Activated T-cell treated with anti-CD3 and anti-CD28 coated beads, Interleukin-2, amount 50 U/mL, for 24 hours (primary cell): ENCODE data around the gene PLD2.

Source experiments
- DNase-seq: peaks from one replicate; pipeline ENCODE4 v3.0.0-alpha.2; 2020
- H3K27ac Mint-ChIP-seq: 2 replicates; pipeline ENCODE4 v1.8.0; 2020; ENCODE audit warnings: mild to moderate bottlenecking, mixed read lengths
- H3K27me3 Mint-ChIP-seq: 2 replicates; pipeline ENCODE4 v1.8.0; 2020; ENCODE audit warnings: mixed read lengths
- H3K36me3 Mint-ChIP-seq: 2 replicates; pipeline ENCODE4 v1.8.0; 2020; ENCODE audit warnings: low read depth, mixed read lengths
- H3K4me1 Mint-ChIP-seq: 2 replicates; pipeline ENCODE4 v1.8.0; 2020; ENCODE audit warnings: low read depth, mixed read lengths
- H3K4me3 Mint-ChIP-seq: 2 replicates; pipeline ENCODE4 v1.8.0; 2020; ENCODE audit warnings: mild to moderate bottlenecking, moderate library complexity, mixed read lengths
- H3K9me3 Mint-ChIP-seq: 2 replicates; pipeline ENCODE4 v1.8.0; 2020; ENCODE audit warnings: mixed read lengths

The PLD2 gene

GRCh38 chr17:4785311-4786105 lies 21.4 kb upstream of the PLD2 start:
- peaks cover 28% of the 10 kb centered on the region for H3K4me1 Mint-ChIP-seq
- H3K27ac Mint-ChIP-seq: no peak overlapping the region
- H3K9me3 Mint-ChIP-seq: no peaks in the 10 kb centered on the region
- DNase-seq: peak; percentile 46
- no peaks in the 10 kb centered on the region for H3K36me3 Mint-ChIP-seq
- no peak overlapping the region for H3K4me3 Mint-ChIP-seq
- H3K27me3 Mint-ChIP-seq: peaks cover 73% of the 10 kb centered on the region

DNA sequence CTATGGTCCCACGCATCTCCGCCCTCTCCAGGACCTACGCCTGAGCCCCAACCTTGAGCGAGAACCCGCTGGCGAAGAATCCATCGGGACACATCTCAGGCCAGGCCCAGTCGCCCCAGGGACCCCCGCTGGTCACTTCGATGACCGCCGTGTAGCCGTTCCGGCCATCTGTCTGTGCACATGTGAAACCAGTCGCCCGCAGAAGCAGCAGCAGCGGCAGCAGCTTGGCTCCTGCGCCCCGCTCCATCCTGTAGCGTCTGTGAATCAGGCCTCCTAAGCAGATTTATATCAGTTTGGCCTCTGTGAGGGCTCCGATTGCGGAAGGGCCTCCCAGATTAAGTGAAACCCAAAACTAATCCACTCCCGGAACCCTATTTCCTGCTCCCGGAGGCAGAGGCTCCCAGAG lies 20.8 kb upstream of the PLD2 start, which contains the start of gene VMO1:
TSS of gene VMO1 (minus strand) at position 259 of the 406 bp plus-strand sequence. CDS start at position 247, 12 bp downstream.
- no peak within 1 kb of the TSS for H3K4me3 Mint-ChIP-seq
- peaks cover 70% of the 10 kb centered on the region for H3K27me3 Mint-ChIP-seq
- H3K27ac Mint-ChIP-seq: no peak within 1 kb of the TSS
- H3K9me3 Mint-ChIP-seq: no peaks in the 10 kb centered on the region
- peaks cover 33% of the 10 kb centered on the region for H3K4me1 Mint-ChIP-seq
- DNase-seq: peak; percentile 37
- H3K36me3 Mint-ChIP-seq: no peaks in the 10 kb centered on the region

GRCh38 chr17:4786516-4786915 lies 20.4 kb upstream of the PLD2 start:
- peaks cover 70% of the 10 kb centered on the region for H3K27me3 Mint-ChIP-seq
- no peaks in the 10 kb centered on the region for H3K9me3 Mint-ChIP-seq
- no peaks in the 10 kb centered on the region for H3K36me3 Mint-ChIP-seq
- DNase-seq: no peak
- H3K4me3 Mint-ChIP-seq: no peak overlapping the region
- H3K4me1 Mint-ChIP-seq: peaks cover 36% of the 10 kb centered on the region
- H3K27ac Mint-ChIP-seq: no peak overlapping the region

DNA sequence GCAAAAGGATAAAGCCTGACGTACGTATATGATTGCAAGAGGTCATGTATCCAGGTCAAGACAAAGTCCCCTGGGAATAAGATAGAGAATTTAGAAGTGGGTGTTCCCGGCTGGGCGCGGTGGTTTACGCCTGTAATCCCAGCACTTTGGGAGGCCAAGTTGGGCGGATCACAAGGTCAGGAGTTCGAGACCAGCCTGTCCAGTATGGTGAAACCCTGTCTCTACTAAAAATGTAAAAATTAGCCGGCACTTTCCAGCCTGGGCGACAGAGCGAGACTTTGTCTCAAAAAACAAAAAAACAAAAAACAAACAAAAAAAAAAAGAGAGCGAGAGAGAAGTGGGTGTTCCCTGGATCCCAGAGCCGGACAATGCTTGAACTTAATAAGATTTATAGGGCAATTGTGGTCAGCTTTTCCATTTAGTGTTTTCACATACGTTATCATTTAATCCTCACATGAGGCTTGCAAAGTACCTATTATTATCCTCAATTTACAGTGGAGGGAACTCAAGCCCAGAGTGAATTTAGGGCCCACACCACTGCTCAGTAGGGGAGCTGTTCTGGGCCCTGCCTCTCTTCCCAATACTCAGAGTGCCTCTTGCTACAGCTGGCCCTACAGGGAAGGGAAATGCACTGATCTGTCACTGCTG lies 18.7 kb upstream of the PLD2 start:
- no peak overlapping the region for H3K4me3 Mint-ChIP-seq
- no peaks in the 10 kb centered on the region for H3K36me3 Mint-ChIP-seq
- H3K27me3 Mint-ChIP-seq: peaks cover 57% of the 10 kb centered on the region
- H3K27ac Mint-ChIP-seq: peak overlapping the region; percentile 14
- DNase-seq: no peak
- H3K4me1 Mint-ChIP-seq: peaks cover 33% of the 10 kb centered on the region
- H3K9me3 Mint-ChIP-seq: no peaks in the 10 kb centered on the region

DNA sequence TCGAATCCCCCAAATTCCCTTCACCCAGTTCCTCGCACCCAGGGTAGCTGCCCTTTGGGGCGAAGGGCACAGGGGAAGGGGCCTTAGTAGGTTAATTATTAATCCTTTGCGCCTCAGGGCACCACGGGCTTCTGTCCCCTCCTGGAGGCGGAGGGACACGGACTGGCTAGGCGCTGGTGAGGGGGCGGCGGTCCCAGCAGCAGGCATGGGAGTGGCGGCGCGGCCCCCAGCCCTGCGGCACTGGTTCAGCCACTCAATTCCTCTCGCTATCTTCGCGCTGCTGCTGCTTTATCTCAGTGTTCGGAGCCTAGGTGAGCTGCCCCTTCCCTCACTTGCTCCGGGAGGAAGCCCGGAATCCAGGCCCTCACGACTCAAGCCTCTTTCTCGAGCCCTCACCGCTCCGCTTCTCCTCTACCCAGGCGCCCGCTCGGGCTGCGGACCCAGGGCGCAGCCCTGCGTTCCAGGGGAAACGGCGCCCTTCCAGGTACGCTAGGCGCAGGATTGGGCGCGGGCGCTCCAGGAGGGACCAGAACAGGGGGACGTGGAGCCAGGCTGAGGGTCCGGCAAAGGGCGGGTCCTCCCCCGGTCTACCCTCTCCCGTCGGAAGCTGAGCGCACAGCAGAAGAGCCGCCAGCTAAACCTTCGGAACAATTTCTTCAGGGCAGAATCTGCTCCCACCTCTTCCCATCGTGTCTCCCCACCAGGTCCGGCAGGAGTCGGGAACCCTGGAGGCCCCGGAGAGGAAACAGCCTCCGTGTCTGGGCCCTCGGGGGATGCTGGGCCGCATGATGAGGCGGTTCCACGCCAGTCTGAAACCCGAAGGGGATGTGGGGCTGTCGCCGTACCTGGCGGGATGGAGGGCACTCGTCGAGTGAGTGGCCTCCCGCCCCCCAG lies 17.9 kb upstream of the PLD2 start, which contains the start of gene GLTPD2:
TSS of gene GLTPD2 (plus strand) at position 158 of the 894 bp plus-strand sequence. CDS start at position 206, 48 bp downstream.
- Mint-ChIP-seq H3K27me3 (peaks cover 51% of the 10 kb centered on the region), H3K9me3 (no peaks in the 10 kb centered on the region), H3K4me1 (peaks cover 33% of the 10 kb centered on the region), H3K36me3 (no peaks in the 10 kb centered on the region), H3K4me3 (peak within 1 kb of the TSS; percentile 72), H3K27ac (peak within 1 kb of the TSS; percentile 73)
- no peak for DNase-seq

DNA sequence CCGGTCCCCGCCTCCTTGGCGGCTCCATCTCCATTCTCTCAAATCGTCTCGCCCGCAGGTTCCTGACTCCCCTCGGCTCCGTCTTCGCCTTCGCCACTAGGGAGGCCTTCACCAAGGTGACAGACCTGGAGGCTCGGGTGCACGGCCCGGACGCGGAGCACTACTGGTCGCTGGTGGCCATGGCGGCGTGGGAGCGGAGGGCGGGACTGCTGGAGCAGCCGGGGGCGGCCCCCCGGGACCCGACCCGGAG lies 17.3 kb upstream of the PLD2 start:
- Mint-ChIP-seq H3K4me1 (peaks cover 33% of the 10 kb centered on the region), H3K9me3 (no peaks in the 10 kb centered on the region), H3K27me3 (peaks cover 45% of the 10 kb centered on the region), H3K4me3 (peak overlapping the region; percentile 72), H3K27ac (peak overlapping the region; percentile 73), H3K36me3 (no peaks in the 10 kb centered on the region)
- no peak for DNase-seq

GRCh38 chr17:4789951-4790704 lies 16.8 kb upstream of the PLD2 start:
- H3K27ac Mint-ChIP-seq: peak overlapping the region; percentile 94
- H3K9me3 Mint-ChIP-seq: no peaks in the 10 kb centered on the region
- peak overlapping the region; percentile 80 for H3K4me3 Mint-ChIP-seq
- H3K36me3 Mint-ChIP-seq: no peaks in the 10 kb centered on the region
- peak; percentile 88 for DNase-seq
- peaks cover 33% of the 10 kb centered on the region for H3K4me1 Mint-ChIP-seq
- H3K27me3 Mint-ChIP-seq: peaks cover 42% of the 10 kb centered on the region

GRCh38 chr17:4790705-4791088 lies 16.3 kb upstream of the PLD2 start:
- Mint-ChIP-seq H3K9me3 (no peaks in the 10 kb centered on the region), H3K27ac (peak overlapping the region; percentile 94), H3K4me3 (peak overlapping the region; percentile 80), H3K27me3 (peaks cover 37% of the 10 kb centered on the region), H3K4me1 (peaks cover 31% of the 10 kb centered on the region), H3K36me3 (no peaks in the 10 kb centered on the region)
- DNase-seq: no peak

GRCh38 chr17:4795168-4795567 lies 11.8 kb upstream of the PLD2 start:
- peak overlapping the region; percentile 97 for H3K4me3 Mint-ChIP-seq

GRCh38 chr17:4796552-4796920 lies 10.4 kb upstream of the PLD2 start:
- peaks cover 39% of the 10 kb centered on the region for H3K36me3 Mint-ChIP-seq
- H3K4me3 Mint-ChIP-seq: peak overlapping the region; percentile 97
- no peaks in the 10 kb centered on the region for H3K27me3 Mint-ChIP-seq
- peak; percentile 56 for DNase-seq
- H3K27ac Mint-ChIP-seq: peak overlapping the region; percentile 99
- no peaks in the 10 kb centered on the region for H3K9me3 Mint-ChIP-seq
- H3K4me1 Mint-ChIP-seq: peaks cover 26% of the 10 kb centered on the region

More at GRCh38 chr17:4795168-4795567, 11.8 kb upstream of the PLD2 start:
- peaks cover 29% of the 10 kb centered on the region for H3K4me1 Mint-ChIP-seq
- peak overlapping the region; percentile 99 for H3K27ac Mint-ChIP-seq
- H3K36me3 Mint-ChIP-seq: peaks cover 29% of the 10 kb centered on the region
- DNase-seq: no peak
- H3K27me3 Mint-ChIP-seq: no peaks in the 10 kb centered on the region
- no peaks in the 10 kb centered on the region for H3K9me3 Mint-ChIP-seq

DNA sequence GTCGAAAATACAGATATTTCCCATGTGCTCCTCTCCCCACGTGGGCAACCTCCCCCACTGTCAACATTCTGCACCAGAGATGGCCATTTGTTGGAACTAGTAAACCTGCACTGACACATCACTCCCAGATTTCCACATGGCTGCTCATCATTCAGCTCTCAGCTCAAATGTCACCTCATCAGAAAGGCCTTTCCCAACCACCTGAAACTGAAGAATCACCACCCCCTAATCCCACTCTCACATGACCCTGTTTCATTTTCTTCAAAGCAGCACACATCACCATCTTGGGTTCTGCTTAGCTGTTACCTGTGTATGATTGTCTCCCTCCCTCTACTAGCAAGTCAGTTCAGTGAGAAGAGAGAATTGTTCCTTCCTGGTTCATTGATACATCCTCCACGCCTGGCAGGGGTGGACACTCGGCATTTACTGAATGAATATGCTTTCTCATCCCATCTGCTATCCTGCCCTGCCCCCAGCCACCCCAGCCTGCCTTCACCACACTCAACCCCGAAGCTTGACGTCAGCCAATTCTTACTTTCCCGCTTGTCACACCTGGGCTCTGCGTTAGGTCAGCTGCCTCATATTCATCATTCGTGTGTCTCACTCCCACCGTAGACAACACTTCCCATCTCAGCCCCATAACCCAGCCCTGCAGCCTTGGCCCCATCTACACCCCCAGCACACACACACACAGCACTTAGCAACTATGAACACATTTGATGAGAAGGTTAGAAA lies 6.3 kb upstream of the PLD2 start:
- H3K9me3 Mint-ChIP-seq: no peaks in the 10 kb centered on the region
- peak overlapping the region; percentile 58 for H3K27ac Mint-ChIP-seq
- no peak for DNase-seq
- no peaks in the 10 kb centered on the region for H3K27me3 Mint-ChIP-seq
- H3K36me3 Mint-ChIP-seq: peaks cover 39% of the 10 kb centered on the region
- no peak overlapping the region for H3K4me3 Mint-ChIP-seq
- H3K4me1 Mint-ChIP-seq: peaks cover 22% of the 10 kb centered on the region

- Mint-ChIP-seq H3K36me3 (peaks cover 27% of the 10 kb centered on the region), H3K4me3 (no peak within 1 kb of the TSS), H3K4me1 (peaks cover 16% of the 10 kb centered on the region), H3K27me3 (no peaks in the 10 kb centered on the region), H3K27ac (no peak within 1 kb of the TSS), H3K9me3 (no peaks in the 10 kb centered on the region)
- no peak for DNase-seq
Observed at GRCh38 chr17:4802228-4802627, 4.7 kb upstream of the PLD2 start, which contains the start of gene C17orf114. C17orf114 (minus strand) TSS chr17:4802328.

GRCh38 chr17:4806456-4806776 lies 536 bp upstream of the PLD2 start:
- peaks cover 12% of the 10 kb centered on the region for H3K4me1 Mint-ChIP-seq
- H3K27me3 Mint-ChIP-seq: no peaks in the 10 kb centered on the region
- H3K36me3 Mint-ChIP-seq: peaks cover 10% of the 10 kb centered on the region
- H3K27ac Mint-ChIP-seq: peak overlapping the region; percentile 18
- DNase-seq: no peak
- no peaks in the 10 kb centered on the region for H3K9me3 Mint-ChIP-seq
- H3K4me3 Mint-ChIP-seq: peak overlapping the region; percentile 78
